Activated CD8-positive, alpha-beta T cell treated with anti-CD3 and anti-CD28 coated beads, Interleukin-2, amount 10 ng/mL, durations not matched to agents 7 days and 5 days (primary cell): ENCODE data around the gene RNF121. TPM values are rescaled to one million over a fixed set of nuclear protein-coding genes. Genes with fewer than 3 reads are reported as not detected.

ENCODE experiments used
- ATAC-seq: fragments of 150-1000 bp; cut with Tn5 transposase; one replicate; pipeline ENCODE4 v1.10.0; 2021; ENCODE audit warnings: moderate library complexity
- CTCF ChIA-PET: fragments of 350-600 bp; sonication (Branson Sonifier 250); formaldehyde crosslinking; loops from one replicate; lab custom pipeline; 2021; ENCODE audit warnings: antibody characterized with exemption; lab: Charles Lee
- POLR2A ChIA-PET: fragments of 350-600 bp; sonication (Branson Sonifier 250); formaldehyde crosslinking; loops from one replicate; lab custom pipeline; 2021; ENCODE audit warnings: antibody characterized with exemption; lab: Charles Lee
- DNase-seq: peaks from one replicate; pipeline ENCODE4 v3.0.0-alpha.2; 2020
- H3K27ac Mint-ChIP-seq: one replicate; pipeline ENCODE4 v1.8.0; 2021; ENCODE audit warnings: mild to moderate bottlenecking, mixed read lengths
- H3K27me3 Mint-ChIP-seq: one replicate; pipeline ENCODE4 v1.8.0; 2021; ENCODE audit warnings: low read depth, mixed read lengths
- H3K36me3 Mint-ChIP-seq: one replicate; pipeline ENCODE4 v1.8.0; 2021; ENCODE audit warnings: low read depth, mixed read lengths
- H3K4me1 Mint-ChIP-seq: one replicate; pipeline ENCODE4 v1.8.0; 2021; ENCODE audit warnings: low read depth, mixed read lengths
- H3K4me3 Mint-ChIP-seq: one replicate; pipeline ENCODE4 v1.8.0; 2021; ENCODE audit warnings: mild to moderate bottlenecking, mixed read lengths
- H3K9me3 Mint-ChIP-seq: one replicate; pipeline ENCODE4 v1.8.0; 2022; ENCODE audit warnings: mixed read lengths; ENCODE audit not compliant: insufficient read depth
- total RNA-seq, 2 experiments: library from RNA; stranded (reverse); gene quantifications; one replicate each; pipeline ENCODE4 v1.2.3, GENCODE V29; 2021

Gene RNF121
- total RNA-seq, 2 experiments from 2014 or later = 24.8 to 29.9 TPM

DNA sequence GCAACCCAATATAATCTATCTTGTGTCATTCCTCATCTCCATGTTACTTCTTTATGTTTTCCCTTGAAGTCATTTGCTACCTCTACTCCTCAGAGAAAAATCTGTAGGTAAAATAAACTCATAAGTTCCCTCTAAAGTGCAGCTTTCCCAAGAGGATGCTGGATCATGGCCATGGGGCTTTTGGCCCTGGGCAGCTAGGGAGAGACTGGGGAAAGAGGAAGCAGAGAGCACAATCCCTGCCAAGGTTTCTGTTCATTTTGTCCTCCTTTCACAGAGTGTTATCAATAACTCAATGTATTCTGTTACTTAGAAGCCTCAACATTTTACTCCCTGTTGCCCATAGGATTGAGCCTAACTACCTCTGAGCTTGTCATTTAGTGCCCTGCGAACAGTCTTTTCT lies 9.0 kb downstream of the RNF121 start:
- Mint-ChIP-seq H3K4me1 (peaks cover 9% of the 10 kb centered on the region), H3K27me3 (no peaks in the 10 kb centered on the region), H3K9me3 (no peaks in the 10 kb centered on the region), H3K36me3 (peaks cover 2% of the 10 kb centered on the region), H3K27ac (no peak overlapping the region), H3K4me3 (no peak overlapping the region)
- CTCF ChIA-PET = no interaction called here
- no peak for DNase-seq
- POLR2A ChIA-PET = no interaction called here
- ATAC-seq = no peak

GRCh38 chr11:71940561-71941219 lies 11.8 kb downstream of the RNF121 start:
- Mint-ChIP-seq H3K4me1 (no peaks in the 10 kb centered on the region), H3K36me3 (peaks cover 2% of the 10 kb centered on the region), H3K27me3 (no peaks in the 10 kb centered on the region), H3K9me3 (no peaks in the 10 kb centered on the region), H3K4me3 (no peak overlapping the region), H3K27ac (no peak overlapping the region)
- POLR2A ChIA-PET = no interaction called here
- ATAC-seq = no peak
- CTCF ChIA-PET = no interaction called here
- no peak for DNase-seq

GRCh38 chr11:71946144-71946571 lies 17.3 kb downstream of the RNF121 start:
- Mint-ChIP-seq H3K27ac (no peak overlapping the region), H3K36me3 (no peaks in the 10 kb centered on the region), H3K27me3 (no peaks in the 10 kb centered on the region), H3K9me3 (no peaks in the 10 kb centered on the region), H3K4me1 (no peaks in the 10 kb centered on the region), H3K4me3 (no peak overlapping the region)
- ChIA-PET CTCF (interaction anchor here (1.2 kb wide), 1 partner anchor 146 kb away, joined by 3 read pairs; no protein-coding TSS in a partner anchor), POLR2A (interaction anchor here (0.6 kb wide), 1 partner anchor 18 kb away, joined by 3 read pairs; the partner anchor contains the start of gene XNDC1N)
- DNase-seq (no peak), ATAC-seq (no peak)

DNA sequence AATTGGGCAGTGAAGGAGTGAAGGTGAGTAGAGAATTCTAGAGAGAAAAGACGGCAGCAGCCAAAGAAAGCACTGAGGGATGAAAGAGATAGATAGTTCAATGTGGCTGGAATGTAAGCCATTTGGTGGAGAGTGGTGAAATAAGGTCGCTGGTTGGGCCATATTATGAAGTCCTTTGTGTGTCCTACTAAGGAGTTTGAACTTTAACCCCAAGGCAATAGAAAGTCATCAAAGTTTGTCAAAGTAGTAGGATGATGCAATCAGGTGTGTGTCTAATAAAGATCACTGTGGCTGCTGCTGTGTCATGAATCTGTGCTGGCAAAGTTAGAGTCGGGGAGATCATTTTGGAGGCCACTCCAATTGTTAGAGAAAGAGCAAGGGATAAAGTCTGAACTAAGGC lies 18.7 kb downstream of the RNF121 start:
- no peaks in the 10 kb centered on the region for H3K4me1 Mint-ChIP-seq
- no peak for ATAC-seq

DNA sequence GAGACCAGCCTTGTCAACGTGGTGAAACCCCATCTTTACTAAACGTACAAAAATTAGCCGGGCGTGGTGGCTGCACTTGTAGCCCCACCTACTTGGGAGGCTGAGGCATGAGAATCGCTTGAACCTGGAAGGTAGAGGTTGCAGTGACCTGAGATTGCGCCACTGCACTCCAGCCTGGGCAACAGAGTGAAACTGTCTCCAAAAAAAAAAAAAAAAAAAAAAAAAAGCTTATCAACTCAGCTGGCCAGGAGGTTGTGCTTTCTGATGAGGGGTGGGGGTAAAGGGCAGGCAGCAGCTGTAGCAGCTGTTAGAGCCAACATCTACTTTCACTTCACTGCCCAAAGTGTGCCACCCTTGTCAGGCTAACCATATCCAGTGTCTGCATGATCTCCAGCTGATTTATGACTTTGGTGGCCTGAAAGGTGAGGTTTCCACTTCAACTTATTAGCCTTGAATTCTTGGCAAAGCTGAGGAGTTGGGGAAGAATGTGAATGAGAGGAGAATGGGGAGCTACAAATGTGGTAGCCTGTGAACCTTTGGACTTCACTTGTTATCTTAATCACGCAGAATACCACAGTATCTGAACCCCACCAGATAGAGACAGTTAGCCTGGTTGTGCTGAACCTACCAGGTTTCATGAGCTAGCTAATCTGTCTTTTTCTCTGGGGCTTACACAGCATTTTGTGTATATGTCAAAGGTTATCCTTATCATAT lies 19.6 kb downstream of the RNF121 start:
- no peaks in the 10 kb centered on the region for H3K4me1 Mint-ChIP-seq
- ChIA-PET POLR2A (no interaction called here), CTCF (interaction anchor here (0.6 kb wide), 1 partner anchor 59 kb away, joined by 3 read pairs; no protein-coding TSS in a partner anchor)
- no peak overlapping the region for H3K27ac Mint-ChIP-seq
- no peak for DNase-seq
- no peak for ATAC-seq
- H3K4me3 Mint-ChIP-seq = no peak overlapping the region
- no peaks in the 10 kb centered on the region for H3K9me3 Mint-ChIP-seq
- no peaks in the 10 kb centered on the region for H3K36me3 Mint-ChIP-seq
- no peaks in the 10 kb centered on the region for H3K27me3 Mint-ChIP-seq

More for the DNA sequence above, 18.7 kb downstream of the RNF121 start:
- H3K4me3 Mint-ChIP-seq = no peak overlapping the region
- H3K9me3 Mint-ChIP-seq = no peaks in the 10 kb centered on the region
- no peaks in the 10 kb centered on the region for H3K27me3 Mint-ChIP-seq
- CTCF ChIA-PET = no interaction called here
- POLR2A ChIA-PET = no interaction called here
- no peaks in the 10 kb centered on the region for H3K36me3 Mint-ChIP-seq
- H3K27ac Mint-ChIP-seq = no peak overlapping the region
- DNase-seq = no peak

GRCh38 chr11:71949034-71949433 lies 20.2 kb downstream of the RNF121 start:
- ChIA-PET CTCF (no interaction called here), POLR2A (no interaction called here)
- Mint-ChIP-seq H3K4me1 (no peaks in the 10 kb centered on the region), H3K36me3 (no peaks in the 10 kb centered on the region), H3K27ac (no peak overlapping the region), H3K27me3 (no peaks in the 10 kb centered on the region), H3K9me3 (no peaks in the 10 kb centered on the region), H3K4me3 (no peak overlapping the region)
- ATAC-seq (no peak), DNase-seq (no peak)

GRCh38 chr11:71951741-71952310 lies 23.0 kb downstream of the RNF121 start:
- H3K9me3 Mint-ChIP-seq = no peaks in the 10 kb centered on the region
- ChIA-PET POLR2A (no interaction called here), CTCF (no interaction called here)
- H3K27ac Mint-ChIP-seq = no peak overlapping the region
- H3K4me1 Mint-ChIP-seq = no peaks in the 10 kb centered on the region
- no peak for ATAC-seq
- no peak overlapping the region for H3K4me3 Mint-ChIP-seq
- no peaks in the 10 kb centered on the region for H3K27me3 Mint-ChIP-seq
- no peak for DNase-seq
- no peaks in the 10 kb centered on the region for H3K36me3 Mint-ChIP-seq

DNA sequence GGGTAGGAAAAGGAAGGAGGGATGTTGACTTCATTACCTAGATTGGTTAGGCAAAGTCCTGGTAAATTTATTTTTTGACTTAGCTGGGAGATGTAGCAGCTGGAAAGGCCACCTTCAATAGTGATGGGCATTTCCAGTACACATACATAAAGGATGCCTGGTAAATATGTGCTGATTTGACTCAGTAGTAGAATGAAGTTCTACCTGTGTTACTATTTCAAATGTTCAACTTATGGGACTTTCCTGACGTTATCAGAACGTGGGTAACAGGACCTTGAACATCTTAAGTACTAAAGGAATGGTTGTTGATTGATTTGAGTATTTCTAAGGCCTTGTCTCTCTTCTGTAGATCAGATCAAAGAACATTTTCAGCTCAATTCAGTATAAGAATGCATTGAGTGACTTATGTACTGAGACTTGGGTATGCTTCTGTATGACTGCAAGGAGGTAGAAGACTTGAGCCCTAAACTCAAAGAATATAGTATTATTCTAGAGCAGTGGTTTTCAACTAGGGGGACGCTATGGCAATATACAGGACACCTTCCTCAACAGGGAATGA lies 27.1 kb downstream of the RNF121 start:
- Mint-ChIP-seq H3K4me3 (no peak overlapping the region), H3K27me3 (no peaks in the 10 kb centered on the region), H3K4me1 (no peaks in the 10 kb centered on the region), H3K36me3 (peaks cover 12% of the 10 kb centered on the region), H3K9me3 (no peaks in the 10 kb centered on the region), H3K27ac (no peak overlapping the region)
- ATAC-seq = no peak
- DNase-seq = no peak
- POLR2A ChIA-PET = no interaction called here
- CTCF ChIA-PET = interaction anchor here (0.6 kb wide), 1 partner anchor 21 kb away, joined by 3 read pairs; no protein-coding TSS in a partner anchor

- POLR2A ChIA-PET = no interaction called here
- no peaks in the 10 kb centered on the region for H3K27me3 Mint-ChIP-seq
- CTCF ChIA-PET = no interaction called here
These were observed 33.7 kb downstream of the RNF121 start for GRCh38 chr11:71962428-71963038.

GRCh38 chr11:71963468-71963867 lies 34.6 kb downstream of the RNF121 start:
- Mint-ChIP-seq H3K27me3 (no peaks in the 10 kb centered on the region), H3K27ac (no peak overlapping the region), H3K9me3 (no peaks in the 10 kb centered on the region), H3K4me3 (no peak overlapping the region), H3K4me1 (peaks cover 7% of the 10 kb centered on the region), H3K36me3 (peaks cover 32% of the 10 kb centered on the region)
- no peak for ATAC-seq
- ChIA-PET CTCF (interaction anchor here (4.0 kb wide), 1 partner anchor 14 kb away, joined by 14 read pairs; no protein-coding TSS in a partner anchor), POLR2A (no interaction called here)
- no peak for DNase-seq

More at GRCh38 chr11:71962428-71963038, 33.7 kb downstream of the RNF121 start:
- Mint-ChIP-seq H3K4me1 (peaks cover 7% of the 10 kb centered on the region), H3K27ac (no peak overlapping the region), H3K4me3 (no peak overlapping the region), H3K9me3 (no peaks in the 10 kb centered on the region), H3K36me3 (peaks cover 32% of the 10 kb centered on the region)
- DNase-seq (no peak), ATAC-seq (no peak)

DNA sequence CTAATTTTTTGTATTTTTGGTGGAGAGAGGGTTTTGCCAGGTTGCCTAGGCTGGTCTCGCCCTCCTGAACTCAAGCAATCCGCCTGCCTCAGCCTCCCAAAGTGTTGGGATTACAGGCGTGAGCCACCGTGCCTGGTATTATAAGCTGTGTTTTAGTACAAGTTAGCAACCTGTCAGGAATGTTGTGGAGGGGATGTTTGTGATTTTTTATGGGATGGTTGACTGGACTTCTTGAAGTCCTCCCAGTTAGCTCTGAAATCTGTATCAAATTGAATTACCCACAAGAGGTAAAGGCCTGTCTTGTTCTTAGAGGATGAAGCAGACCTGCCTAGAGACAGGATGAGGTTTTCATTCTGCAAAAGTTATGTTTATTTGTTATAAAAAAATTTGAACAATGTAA lies 35.8 kb downstream of the RNF121 start:
- Mint-ChIP-seq H3K36me3 (peaks cover 32% of the 10 kb centered on the region), H3K27ac (no peak overlapping the region), H3K27me3 (no peaks in the 10 kb centered on the region), H3K9me3 (no peaks in the 10 kb centered on the region), H3K4me1 (peaks cover 7% of the 10 kb centered on the region), H3K4me3 (no peak overlapping the region)
- DNase-seq (no peak), ATAC-seq (no peak)
- ChIA-PET CTCF (interaction anchor here (1.2 to 4.0 kb wide), 2 partner anchors 13 to 483 kb away, joined by 3 to 14 read pairs; no protein-coding TSS in a partner anchor), POLR2A (no interaction called here)
